AG04449 (cell line): ENCODE data around the gene MMP25.

Source experiments
- CTCF ChIA-PET: fragments of 350-600 bp; formaldehyde crosslinking; extraction: SDS; loops from one replicate; lab custom pipeline; 2021; ENCODE audit warnings: antibody characterized with exemption; lab: Yijun Ruan, JAX
- POLR2A ChIA-PET: fragments of 400-600, 350-600 bp; formaldehyde crosslinking; extraction: SDS; loops from one replicate; lab custom pipeline; 2020; ENCODE audit warnings: antibody characterized with exemption, inconsistent platforms; lab: Yijun Ruan, JAX
- DNase-seq: peaks from one replicate; pipeline ENCODE4 v3.0.0-alpha.2; 2010; ENCODE audit warnings: low read depth, low spot score
- H3K4me3 ChIP-seq: 2 replicates; pipeline ENCODE4 v1.5.1; 2011; ENCODE audit warnings: low read depth, mild to moderate bottlenecking, control low read depth, low read length
- TF ChIP-seq, protein P1 (sequence below): IDR thresholded peaks from one replicate; pipeline ENCODE4 v1.5.1; 2011; ENCODE audit warnings: mild to moderate bottlenecking, moderate library complexity, low read length, control low read depth, inconsistent platforms; ENCODE audit not compliant: insufficient read depth; ENCODE audit errors: missing control alignments

The MMP25 gene

GRCh38 chr16:3098459-3099394 is 52.4 kb downstream of the MMP25 start, which contains the start of gene ZSCAN10:
Gene ZSCAN10 (minus strand): TSS chr16:3099294. CDS start chr16:3092937, 6,357 bp downstream.
- POLR2A ChIA-PET: no interaction called here
- H3K4me3 ChIP-seq: peak within 1 kb of the TSS; percentile 33
- TF ChIP-seq, protein P1, sequence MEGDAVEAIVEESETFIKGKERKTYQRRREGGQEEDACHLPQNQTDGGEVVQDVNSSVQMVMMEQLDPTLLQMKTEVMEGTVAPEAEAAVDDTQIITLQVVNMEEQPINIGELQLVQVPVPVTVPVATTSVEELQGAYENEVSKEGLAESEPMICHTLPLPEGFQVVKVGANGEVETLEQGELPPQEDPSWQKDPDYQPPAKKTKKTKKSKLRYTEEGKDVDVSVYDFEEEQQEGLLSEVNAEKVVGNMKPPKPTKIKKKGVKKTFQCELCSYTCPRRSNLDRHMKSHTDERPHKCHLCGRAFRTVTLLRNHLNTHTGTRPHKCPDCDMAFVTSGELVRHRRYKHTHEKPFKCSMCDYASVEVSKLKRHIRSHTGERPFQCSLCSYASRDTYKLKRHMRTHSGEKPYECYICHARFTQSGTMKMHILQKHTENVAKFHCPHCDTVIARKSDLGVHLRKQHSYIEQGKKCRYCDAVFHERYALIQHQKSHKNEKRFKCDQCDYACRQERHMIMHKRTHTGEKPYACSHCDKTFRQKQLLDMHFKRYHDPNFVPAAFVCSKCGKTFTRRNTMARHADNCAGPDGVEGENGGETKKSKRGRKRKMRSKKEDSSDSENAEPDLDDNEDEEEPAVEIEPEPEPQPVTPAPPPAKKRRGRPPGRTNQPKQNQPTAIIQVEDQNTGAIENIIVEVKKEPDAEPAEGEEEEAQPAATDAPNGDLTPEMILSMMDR: no peak
- no peak for DNase-seq
- CTCF ChIA-PET: interaction anchor here (0.5 to 2.7 kb wide), 17 partner anchors 12 to 67 kb away, joined by 3 to 14 read pairs (median 4); partner anchors contain the start of genes IL32 and ZNF205

DNA sequence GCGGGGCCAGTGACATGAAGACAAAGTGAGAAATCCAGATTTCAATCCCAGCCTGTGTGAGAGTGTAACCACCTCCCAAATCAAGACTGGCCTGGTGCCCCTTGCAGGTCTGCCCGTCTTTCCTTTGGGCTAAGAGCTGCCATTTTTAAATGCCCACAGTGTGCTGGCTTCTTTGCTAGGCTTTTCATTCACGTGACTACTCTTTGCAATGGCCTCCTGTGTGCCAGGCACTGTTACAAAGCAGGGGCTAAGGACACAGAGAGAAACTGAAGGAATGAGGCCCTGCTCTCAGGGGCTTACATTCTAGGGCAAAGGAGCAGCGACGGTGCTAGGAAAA is 53.0 kb downstream of the MMP25 start:
- CTCF ChIA-PET: interaction anchor here (0.8 to 2.7 kb wide), 9 partner anchors 12 to 67 kb away, joined by 3 to 11 read pairs (median 3); no protein-coding TSS in a partner anchor
- TF ChIP-seq, protein P1: no peak
- no peak for DNase-seq
- POLR2A ChIA-PET: no interaction called here
- H3K4me3 ChIP-seq: no peak overlapping the region

DNA sequence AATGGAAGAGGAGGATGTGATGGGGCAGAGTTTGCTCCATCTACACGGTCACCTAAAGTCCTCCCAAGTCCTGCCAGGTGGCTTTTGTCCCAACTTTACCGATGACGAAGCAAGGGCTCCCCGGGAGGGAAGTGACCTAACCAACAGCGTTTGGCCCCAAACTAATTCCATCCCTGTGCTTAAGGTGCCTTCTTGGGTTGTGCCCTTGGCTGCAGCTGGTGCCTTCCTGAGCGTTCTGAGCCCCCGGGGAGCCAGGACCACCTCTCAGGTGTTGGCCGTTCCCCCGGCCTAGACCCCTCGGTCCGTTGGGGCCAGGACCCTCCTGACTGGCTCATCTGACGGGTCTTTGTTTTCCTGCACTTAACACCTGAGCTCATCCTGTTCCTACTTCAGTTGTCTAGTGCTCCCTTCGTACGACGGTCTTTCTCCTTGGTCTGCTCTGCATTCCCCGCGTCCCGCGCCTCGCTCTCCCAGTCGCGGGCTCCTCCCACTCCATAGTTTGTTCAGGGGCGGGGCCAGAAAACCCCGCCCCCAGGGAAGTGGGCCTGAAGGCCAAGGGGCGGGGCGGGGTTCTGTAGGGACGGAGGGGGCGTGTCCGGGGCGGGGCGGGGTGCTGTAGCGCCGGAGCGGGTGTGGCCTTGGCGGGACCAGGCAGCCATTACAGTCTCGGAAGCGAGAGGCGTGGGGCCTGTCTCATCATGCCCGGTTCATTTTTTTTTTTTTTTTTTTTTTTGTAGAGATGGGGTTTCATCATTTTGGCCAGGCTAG is 53.6 kb downstream of the MMP25 start:
- CTCF ChIA-PET: interaction anchor here (0.8 to 5.1 kb wide), 13 partner anchors 7 to 69 kb away, joined by 3 to 27 read pairs (median 4); partner anchors contain the start of gene ZNF205
- peak overlapping the region; percentile 33 for H3K4me3 ChIP-seq

GRCh38 chr16:3101018-3101840 is 54.9 kb downstream of the MMP25 start:
- POLR2A ChIA-PET: no interaction called here

More for the DNA sequence above, 53.6 kb downstream of the MMP25 start:
- POLR2A ChIA-PET: no interaction called here
- TF ChIP-seq, protein P1: no peak
- DNase-seq: peak; percentile 9

DNA sequence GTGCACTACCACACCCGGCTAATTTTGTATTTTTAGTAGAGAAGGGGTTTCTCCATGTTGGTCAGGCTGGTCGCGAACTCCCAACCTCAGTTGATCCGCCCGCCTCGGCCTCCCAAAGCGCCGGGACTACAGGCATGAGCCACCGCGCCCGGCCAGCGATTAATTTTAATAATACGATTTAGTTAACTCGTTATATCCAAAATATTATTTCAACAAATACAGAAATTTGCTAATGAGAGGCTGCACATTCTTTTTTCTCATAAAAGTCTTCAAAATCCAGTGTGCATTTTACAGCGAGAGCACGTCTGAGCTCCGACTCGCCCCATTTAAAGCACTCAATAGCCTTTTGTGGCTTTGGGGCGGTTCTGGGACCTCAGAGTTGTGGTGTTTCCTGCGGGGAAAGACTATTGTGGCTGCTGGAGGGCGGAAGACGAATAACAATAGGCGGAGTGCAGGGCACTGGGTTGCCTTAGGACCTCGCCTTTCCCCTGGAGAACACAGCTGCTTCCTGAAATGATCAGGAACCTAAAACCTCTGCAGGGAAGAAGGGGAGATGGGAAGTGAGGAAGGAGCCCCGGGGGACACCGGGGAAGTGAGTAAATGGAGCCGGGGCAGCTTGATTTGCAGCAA is 55.6 kb downstream of the MMP25 start:
- ChIA-PET POLR2A (no interaction called here), CTCF (interaction anchor here (1.0 to 5.1 kb wide), 7 partner anchors 10 to 49 kb away, joined by 3 to 31 read pairs (median 8); partner anchors contain the start of genes ZNF205 and ZNF213)
- no peak overlapping the region for H3K4me3 ChIP-seq
- no peak for DNase-seq
- TF ChIP-seq, protein P1: no peak

More at GRCh38 chr16:3101018-3101840, 54.9 kb downstream of the MMP25 start:
- H3K4me3 ChIP-seq: no peak overlapping the region
- CTCF ChIA-PET: interaction anchor here (1.0 to 5.1 kb wide), 13 partner anchors 8 to 68 kb away, joined by 3 to 31 read pairs (median 7); partner anchors contain the start of genes ZNF205 and ZNF213
- no peak for DNase-seq
- TF ChIP-seq, protein P1: peak; percentile 43
